Stimulated activated CD8-positive, alpha-beta memory T cell treated with anti-CD3 and anti-CD28 coated beads, Interleukin-15, amount 100 ng/mL, for 24 hours (primary cell): ENCODE measurements around the gene VNN1.

ENCODE experiments used
- DNase-seq: peaks from one replicate; pipeline ENCODE4 v3.0.0-alpha.2; 2020; ENCODE audit warnings: low read depth

Gene VNN1, protein sequence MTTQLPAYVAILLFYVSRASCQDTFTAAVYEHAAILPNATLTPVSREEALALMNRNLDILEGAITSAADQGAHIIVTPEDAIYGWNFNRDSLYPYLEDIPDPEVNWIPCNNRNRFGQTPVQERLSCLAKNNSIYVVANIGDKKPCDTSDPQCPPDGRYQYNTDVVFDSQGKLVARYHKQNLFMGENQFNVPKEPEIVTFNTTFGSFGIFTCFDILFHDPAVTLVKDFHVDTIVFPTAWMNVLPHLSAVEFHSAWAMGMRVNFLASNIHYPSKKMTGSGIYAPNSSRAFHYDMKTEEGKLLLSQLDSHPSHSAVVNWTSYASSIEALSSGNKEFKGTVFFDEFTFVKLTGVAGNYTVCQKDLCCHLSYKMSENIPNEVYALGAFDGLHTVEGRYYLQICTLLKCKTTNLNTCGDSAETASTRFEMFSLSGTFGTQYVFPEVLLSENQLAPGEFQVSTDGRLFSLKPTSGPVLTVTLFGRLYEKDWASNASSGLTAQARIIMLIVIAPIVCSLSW

DNA sequence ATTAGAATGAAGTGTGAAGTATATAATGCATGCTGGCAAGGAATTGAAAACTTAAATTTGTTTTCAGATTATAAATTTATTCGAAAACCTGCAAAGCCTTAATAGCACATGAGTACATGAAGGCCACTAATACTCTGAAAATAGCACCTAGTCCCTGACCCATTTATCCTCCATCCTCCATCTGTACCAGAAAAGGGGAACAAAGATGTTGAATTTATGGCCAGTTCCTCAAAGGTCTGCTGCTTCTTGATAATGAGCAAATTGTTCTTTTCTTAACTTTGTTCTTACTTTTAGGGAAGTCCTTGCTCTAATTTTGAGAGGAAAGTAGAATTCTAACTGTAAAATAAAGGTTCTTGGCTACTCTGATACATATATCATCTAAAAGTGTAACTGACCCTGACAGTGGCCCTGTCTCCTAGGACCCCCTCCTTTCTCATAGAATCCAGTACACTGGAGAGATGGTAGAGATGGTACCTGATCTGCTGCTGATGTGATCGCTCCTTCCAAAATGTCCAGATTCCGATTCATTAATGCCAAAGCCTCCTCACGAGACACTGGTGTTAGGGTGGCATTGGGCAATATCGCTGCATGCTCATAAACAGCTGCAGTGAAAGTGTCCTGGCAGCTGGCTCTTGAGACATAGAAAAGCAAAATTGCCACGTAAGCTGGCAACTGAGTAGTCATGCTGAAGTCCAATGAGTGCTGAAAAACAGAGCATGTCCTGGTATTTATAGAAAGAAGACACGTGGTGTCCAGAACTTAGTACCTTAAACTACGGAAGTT, at the start of gene VNN1:
VNN1 (minus strand) TSS at position 704 of the 783 bp plus-strand sequence; CDS start at position 684, 20 bp downstream.
- DNase-seq, result no peak

DNA sequence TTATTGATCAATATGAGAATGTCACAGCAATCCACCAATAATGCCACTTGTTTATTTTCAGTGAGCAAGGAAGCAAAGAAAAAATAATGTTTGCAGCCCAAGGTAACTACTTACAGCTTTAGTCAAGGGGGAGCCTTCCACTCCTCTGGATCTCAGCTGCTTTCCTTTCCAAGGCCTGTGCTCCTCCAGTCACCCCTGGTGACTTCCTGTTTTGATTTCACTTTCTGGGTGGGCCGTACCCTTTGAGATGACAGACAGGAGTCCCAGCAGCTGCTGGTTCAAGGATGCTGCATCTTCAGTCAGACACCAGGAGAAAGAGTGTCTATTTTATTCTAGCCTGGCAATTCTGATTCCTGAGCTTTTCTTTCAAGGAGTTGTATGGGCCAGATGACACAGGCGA, 49.4 kb upstream of the VNN1 start:
- DNase-seq, result no peak

DNA sequence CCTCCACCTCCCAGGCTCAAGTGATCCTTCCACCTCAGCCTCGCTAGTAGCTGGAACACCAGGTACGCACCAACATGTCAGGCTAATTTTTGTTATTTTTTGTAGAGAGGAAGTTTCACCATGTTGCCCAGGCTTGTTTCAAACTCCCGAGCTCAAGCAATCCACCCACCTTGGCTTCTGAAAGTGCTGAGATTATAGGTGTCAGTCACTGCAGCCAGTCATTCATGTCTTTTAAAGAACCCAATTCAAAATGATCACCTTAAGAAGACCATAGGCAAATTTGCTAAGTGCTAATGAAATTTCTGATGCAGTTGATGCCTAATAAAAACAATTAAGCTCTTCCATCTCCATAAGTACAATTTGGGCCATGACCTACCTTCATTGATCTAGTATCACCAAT, 46.4 kb upstream of the VNN1 start:
- DNase-seq, result no peak

DNA sequence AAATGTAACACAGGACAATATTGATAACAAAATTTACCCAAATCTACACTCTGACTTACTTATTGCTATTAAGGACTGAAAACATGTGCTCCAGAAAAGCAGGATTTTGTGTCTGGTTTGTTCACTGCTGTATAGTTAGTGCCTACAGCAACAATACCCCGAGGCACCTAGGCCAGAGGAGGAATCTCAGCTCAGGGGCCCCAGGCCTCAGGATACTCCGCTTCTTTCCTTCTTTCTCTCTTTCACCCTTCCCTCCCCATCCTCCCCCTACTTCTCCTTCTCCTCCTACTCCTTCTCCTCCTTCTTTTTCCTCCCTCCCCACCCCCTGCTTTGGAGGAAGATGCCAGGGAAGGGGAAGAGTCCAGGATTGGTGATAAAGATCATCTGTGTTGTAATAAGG, 44.8 kb upstream of the VNN1 start:
- no peak for DNase-seq

DNA sequence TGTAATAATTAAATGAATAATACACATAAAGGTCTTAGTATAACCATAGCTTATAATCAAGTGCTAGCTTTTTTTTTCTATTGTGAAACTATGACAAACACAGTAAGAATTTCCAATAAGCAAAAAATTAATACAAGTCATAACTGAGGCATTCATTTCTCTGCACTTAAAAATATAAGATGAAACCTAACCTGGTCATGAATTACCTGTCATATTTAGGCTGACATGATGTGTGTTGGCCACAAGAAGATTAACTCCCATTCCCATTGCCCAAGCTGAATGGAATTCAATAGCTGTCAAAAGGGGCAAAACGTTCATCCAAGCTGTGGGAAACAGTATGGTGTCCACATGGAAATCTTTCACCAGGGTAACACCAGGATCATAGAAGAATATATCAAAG, 38.4 kb upstream of the VNN1 start:
- no peak for DNase-seq

DNA sequence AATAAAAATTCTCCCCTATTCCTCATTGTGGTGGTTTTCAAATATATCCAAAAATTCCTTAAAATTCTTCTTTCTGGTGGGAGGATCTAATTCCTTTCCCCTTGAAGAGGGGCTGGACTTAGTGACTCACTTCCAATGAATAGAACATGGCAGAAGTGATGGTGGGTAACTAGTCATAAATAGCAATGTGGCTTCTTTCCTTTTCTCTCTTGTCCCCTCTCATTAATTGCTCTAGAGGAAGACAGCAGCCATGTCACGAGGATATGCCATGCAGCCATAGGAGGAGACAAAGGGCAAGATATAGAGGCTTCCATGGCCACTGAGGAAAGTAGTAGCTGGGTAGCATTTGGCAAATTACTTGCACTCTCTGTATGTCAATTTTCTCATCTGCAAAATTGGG, 38.0 kb upstream of the VNN1 start:
- no peak for DNase-seq

DNA sequence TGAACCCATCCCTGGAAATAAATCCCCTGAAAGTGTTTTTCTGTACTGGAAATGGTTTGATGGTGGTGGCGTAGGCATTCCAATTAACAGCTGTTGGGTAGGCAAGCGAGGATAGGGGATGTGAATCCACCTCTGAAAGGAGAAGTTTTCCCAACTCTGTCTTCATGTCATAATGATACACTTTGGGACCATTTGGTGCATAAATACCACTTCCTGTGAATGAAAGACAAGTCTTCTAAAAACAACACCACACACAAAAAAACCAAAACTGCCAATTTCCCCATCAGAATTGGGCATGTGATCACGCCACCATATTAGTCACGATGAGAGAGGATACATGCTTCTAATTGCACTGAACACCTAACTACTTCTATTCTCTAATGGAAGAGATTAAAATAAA, 37.5 kb upstream of the VNN1 start:
- no peak for DNase-seq

DNA sequence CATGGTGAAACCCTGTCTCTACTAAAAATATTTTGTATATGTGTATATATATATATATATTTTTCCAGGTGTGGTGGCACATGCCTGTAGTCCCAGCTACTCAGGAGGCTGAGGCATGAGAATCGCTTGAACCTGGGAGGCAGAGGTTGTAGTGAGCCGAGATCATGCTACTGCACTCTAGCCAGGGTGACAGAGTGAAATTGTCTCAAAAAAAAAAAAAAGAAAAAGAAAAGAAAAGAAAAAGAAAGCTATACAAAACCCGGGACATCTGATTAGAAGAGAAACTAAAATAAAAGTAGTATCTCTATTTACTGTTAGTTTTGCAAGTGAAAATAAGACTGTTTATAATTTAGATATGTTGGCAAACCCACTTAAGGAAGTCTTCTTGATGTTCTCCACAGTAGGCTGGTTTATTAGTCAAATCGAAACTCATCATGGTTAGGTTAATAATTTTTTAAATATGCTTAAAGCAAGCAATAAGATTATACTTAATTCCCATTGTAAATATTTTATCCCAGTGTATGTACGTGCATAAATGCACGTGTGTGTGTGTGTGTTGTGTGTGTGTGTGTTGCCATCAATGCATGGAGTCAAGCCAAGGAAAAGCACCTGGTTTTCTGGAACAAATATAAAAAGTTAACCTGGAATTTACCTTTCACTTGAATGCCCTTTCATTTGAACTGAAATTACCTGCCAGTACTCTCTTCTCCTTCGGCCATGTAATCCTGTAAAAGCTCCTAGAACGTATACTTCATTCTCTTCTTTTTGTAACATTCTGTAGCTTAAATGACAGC, 36.8 kb upstream of the VNN1 start:
- no peak for DNase-seq

DNA sequence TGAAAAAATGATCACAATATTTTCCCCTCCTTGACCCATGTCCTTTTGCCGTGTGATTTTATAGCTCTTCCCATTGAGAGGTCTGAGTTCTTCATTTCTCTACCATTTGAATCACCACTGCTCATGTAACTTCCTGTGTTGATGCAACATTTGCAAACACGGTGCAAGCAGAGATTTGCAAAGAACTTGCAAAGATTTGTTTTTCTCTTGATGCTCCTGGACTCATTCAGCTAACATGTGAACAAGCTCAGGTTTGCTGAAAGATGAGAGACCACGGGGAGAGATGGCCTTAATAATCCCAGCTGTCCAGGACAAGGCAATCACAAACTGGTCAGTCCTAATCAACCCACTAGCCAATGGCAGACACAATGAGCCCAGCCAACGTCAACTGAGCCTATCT, 35.3 kb upstream of the VNN1 start:
- no peak for DNase-seq

DNA sequence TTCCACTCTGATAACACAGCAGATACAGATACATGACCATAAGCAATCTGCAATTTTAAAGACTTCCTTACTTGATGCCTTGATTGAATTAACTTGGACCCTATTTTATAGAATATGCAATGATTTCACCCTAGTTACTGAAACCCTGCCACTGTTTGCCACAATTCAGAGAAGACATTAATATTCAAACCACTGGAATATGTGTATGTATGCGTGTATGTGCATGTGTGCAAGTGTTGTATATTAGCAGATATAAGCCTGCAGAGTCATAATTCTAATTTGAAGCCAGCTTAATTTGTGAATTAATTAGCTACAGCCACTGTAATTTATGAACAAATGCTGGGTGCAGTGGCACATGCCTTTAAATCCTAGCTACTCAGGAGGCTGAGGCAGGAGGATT, 34.6 kb upstream of the VNN1 start:
- no peak for DNase-seq

DNA sequence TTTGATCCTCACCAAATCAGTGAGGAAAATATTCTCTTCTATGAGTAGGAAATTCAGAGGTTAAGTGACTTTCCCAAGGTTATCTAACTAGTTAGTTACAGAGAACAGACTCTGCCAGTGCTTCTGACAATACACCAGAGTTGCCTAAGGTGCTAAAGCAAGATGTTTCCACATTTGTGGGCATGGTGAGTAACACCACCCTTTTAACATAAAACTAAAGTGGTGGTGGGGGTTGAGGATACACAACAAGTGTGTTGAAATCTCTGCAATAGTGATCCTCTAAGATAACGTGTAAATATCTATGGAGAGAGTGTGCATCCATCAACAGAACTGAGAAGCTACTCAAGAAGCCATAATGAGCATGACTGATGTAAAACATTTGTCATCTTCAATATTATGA, 32.2 kb upstream of the VNN1 start:
- no peak for DNase-seq

DNA sequence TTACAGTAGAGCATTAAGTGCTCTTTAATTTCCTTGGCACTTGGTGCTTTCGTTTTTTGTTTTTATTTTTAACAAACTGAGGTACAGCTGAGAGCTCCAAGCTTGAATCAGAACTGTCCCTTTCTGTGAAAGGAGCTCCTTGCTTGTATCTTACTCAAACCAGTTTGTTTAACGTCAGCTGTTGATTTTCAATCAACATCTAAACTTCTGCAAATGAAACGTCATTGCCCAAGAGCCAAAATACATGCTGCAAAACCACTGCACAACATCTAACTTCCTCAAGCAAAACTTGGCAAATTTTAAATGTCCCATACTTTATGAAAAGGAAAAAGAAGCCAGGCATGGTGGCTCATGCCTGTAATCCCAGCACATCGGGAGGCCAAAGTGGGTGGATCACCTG, 28.6 kb upstream of the VNN1 start:
- no peak for DNase-seq

DNA sequence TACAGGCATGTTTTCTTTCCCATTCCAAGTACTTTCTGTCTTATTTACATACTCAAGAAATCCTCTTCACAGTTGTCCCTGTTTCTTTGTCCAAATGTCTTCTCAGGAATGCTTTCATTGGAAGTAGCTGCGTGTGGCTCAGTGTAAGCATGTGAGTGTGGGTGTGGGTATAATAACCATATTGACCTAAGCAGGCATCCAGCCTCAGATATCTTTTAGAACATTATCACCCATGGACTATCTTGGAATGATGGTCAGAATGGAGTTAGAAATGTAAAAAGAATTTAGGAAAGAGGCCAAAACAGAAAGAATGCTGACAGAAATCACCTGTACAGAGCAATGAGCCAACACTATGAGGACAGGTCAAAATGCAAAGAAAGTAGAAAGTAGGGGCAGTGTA, 27.4 kb upstream of the VNN1 start:
- no peak for DNase-seq

DNA sequence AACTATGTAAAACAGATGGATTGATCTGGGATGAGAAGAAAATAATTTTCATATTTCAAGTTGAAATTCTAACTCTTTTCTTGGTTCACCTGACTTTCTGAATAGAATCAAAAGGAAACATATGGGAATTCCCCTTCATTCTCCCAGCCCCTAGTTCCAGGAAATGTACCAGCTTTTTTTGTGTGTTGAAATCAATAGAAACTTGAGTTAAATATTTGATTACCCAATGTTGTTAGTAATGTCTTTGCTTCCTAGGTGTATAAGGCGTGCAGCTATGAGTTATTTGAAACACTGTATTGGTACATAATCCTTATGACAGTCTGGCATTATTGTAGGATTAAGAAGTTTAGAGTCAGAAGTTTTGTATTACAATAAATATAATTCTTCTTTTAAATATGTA, 22.4 kb upstream of the VNN1 start:
- DNase-seq, result no peak

DNA sequence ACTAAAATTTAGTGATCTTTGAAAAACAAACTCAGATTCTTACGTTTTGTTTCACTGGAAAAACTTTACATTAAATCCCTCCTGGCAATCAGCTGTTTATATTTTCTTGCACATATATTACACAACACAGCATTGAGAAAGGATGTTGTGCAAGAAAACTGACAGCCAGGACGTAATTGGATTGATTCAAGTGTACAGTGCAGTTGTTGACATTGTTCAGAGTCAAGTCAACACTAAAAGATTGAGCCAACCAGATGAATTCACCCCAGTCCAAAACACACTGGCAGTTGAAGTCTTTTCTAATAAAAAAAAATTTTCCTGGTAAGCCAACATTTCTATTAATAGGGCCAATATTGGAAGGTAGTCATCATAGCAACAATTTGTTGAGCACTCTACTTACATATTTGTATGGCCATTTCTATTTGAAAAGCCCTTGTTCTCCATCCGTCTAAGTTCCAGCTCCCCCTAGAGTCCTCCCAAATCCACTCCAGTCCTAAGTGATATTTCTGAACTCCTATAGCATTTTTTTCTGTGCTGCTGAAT, 20.9 kb upstream of the VNN1 start:
- no peak for DNase-seq

DNA sequence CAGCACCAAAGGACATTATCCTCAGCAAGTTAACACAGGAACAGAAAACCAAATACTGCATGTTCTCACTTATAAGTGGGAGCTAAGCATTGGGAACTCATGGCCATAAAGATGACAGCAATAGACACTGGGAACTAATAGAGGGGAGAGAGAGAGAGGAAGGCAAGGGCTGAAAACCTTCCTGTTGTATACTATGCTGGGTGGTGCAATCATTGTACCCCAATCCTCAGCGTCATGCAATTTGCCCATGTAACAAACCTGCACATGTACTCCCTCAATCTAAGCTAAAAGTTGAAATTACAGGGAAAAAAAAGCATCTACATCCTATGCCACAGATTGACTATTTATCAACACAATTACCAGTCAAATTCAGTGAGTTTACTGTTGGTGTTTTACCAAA, 20.0 kb upstream of the VNN1 start:
- DNase-seq, result no peak

DNA sequence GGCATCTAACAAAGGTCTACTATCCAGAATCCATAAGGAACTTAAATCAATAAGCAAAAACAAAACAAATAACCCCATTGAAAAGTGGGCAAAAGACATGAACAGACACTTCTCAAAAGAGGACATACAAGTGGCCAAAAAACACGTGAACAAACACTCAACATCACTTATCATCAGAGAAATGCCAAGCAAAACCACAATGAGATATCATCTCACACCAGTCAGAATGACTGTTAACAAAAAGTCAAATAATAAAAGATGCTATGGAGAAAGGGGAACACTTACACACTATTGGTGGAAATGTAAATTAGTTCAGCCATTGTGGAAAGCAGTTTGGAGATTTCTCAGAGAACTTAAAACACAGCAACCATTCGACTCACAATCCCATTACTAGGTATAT, 19.4 kb upstream of the VNN1 start:
- DNase-seq, result no peak

DNA sequence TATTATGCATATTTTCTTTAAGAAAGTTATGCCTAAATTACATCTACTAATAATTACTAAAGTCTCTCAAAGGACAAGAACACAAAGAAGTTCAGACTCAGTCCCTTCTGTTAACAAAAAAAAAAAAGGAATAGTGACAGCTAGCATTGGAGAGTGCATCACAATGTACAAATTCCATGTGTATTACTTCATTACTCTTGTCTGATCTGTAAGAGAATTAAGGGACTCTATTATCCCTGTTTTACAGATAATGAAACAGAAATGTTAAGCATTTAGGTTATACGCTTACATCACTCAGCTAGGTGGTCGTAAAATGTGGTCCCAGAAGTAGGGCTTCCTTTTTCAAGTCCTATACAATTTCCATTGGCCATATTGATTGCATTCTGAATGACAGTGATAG, 17.2 kb upstream of the VNN1 start:
- no peak for DNase-seq

DNA sequence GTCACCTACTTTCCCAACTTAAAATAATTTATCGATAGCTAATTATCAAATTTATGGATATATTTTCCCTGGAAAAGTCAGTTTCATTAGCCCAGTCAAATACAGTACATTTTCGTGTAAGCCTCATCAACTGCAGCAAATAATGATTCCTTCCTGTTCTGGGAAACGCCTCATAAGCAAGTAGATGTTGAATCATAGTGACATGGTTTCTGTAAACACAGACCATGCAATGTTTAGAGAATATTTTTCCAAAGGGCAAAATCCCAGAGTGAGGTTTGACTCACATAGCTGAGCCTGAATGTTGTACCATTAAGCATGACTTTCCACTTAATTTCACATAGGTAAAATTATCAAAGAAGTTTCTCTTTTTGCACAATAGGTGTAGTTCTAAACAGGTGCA, 16.7 kb upstream of the VNN1 start:
- no peak for DNase-seq

DNA sequence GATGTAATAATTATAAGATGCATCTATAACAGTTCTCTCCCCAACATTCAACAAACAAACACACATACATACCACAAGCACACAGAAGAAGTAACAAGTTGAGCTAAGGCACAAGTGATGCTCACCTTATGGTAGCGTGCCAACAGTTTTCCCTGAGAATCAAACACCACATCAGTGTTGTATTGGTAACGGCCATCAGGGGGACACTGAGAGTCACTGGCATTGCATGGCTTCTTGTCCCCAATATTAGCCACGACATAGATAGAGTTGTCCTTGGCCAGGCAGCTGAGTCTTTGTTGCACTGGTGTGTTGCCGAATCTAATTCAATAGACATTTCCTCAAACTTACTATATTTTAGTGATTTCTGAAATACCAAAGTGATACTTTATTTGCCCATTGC, 14.8 kb upstream of the VNN1 start:
- no peak for DNase-seq

DNA sequence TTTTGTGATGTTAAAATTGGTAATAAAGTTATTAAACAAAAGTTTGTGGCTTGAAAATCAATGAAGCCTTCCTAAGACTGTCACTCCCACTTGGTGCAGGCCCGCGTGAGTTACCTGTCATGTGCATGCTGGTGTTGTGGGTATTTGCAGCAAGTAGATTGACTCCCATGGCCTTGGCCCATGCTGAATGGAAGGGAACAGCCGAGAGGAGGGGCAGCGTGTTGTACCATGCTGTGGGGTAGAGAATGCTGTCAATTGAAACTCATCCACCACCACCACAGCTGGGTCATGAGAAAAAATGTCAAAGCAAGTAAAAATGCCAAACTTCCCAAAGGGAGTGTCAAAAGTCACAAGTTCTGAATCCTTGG, 12.7 kb upstream of the VNN1 start:
- DNase-seq, result no peak

DNA sequence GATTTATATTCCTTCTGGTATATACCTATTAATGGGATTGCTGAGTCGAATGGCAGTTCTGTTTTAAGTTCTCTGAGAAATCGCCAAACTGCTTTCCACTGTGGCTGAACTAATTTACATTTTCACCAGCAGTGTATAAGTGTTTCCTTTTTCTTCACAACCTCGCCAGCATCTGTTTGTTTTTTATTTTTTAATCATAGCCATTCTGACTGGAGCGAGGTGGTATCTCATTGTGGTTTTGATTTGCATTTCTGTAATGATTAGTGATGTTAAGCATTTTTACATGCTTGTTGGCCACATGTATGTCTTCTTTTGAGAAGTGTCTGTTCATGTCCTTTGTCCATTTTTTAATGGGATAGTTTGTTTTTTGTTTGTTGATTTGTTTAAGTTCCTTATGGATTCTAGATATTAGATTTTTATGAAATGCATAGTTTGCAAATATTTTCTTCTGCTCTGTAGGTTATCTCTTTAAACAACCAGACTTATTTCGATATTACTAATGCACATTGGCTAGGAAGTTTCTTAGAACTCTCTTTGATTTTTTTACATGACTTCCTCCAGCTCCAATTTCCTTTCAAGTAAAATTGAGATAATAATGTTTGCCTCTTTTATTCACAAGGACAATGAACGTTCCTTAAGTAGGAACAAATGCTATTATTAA, 12.2 kb upstream of the VNN1 start:
- DNase-seq, result no peak
